Erythroblast (primary cell): ENCODE results near the gene MIER1.

Experiments
- DNase-seq, 2 experiments: peaks; one replicate each; lab custom pipeline; 2025; lab: John Stamatoyannopoulos, UW
- GATA1 ChIP-seq: IDR thresholded peaks from 2 replicates; pipeline ENCODE4 v1.6.1; 2011; ENCODE audit warnings: low read depth, mild to moderate bottlenecking, control low read depth, low read length, moderate library complexity
- POLR2A ChIP-seq: IDR thresholded peaks from 2 replicates; pipeline ENCODE4 v1.6.1; 2011; ENCODE audit warnings: mild to moderate bottlenecking, low read length

MIER1 gene

GRCh38 chr1:66929691-66929998, 4.9 kb downstream of the MIER1 start:
- no peak for DNase-seq
- no peak for TF ChIP-seq POLR2A
- TF ChIP-seq GATA1 = no peak

DNA sequence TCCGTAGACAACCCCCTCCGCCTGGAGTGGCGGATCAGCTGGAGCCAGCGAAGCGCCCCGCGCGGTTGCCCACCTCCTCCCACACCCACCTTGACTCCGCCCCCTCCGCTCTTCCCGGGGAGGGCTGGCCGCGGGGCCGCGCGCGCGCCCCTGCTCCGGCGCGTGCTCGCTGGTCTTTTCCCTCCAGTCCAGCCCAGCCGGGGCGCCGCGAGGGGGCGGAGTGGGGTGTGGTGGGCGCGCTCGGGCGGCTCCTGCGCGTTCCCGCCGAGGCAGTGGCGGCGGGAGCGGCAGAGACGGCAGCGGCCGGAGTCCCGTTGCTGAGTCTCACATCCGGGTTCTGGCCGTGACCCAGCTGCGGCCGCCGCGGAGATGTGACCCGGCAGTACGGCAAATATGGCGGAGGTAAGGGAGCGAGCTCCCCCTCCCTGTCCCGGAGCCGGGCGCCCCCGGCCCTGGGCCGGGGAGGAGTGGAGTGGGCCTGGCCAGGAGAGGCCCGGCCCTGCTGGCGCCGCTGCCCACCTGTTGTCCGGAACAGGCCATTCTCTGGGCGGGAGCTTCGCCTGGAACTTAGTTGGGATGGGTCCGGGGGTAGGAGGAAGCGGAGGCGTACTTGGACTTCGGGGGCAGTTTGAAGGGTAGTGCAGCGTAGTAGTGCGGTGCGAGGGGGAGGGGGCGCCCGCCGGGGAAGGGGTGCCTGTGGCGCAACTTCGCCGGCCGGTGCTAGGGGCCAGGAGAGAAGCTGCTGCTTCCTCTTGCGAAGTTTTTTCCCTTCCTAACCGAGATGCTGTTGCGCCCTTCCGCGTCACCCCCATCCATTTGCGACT, 5.4 kb downstream of the MIER1 start:
- peak; percentile 96 to 98 for DNase-seq

DNA sequence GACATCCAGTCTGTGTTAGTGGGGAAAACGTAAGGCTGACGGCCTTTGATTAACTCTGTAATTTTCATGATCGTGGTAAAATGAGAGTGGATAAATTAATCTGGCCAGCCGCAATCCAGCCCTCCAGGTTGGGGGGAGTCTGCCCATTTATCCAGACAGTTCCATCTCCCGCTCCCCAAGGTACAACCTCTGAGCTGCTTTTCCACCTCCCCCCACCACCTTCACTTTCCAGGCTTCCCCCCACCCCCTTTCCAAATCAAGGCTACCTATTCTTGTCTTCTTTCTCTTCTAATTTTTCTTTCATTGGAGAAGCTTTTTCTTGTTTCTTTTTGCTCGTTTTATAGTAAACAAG, 6.0 kb downstream of the MIER1 start:
- TF ChIP-seq GATA1 (no peak), POLR2A (no peak)

More for the DNA sequence above, 5.4 kb downstream of the MIER1 start:
- peak; percentile 81 for TF ChIP-seq POLR2A
- TF ChIP-seq GATA1 = no peak

GRCh38 chr1:66931590-66931989, 6.8 kb downstream of the MIER1 start:
- TF ChIP-seq POLR2A = no peak
- TF ChIP-seq GATA1 = no peak
- peak; percentile 18 to 43 for DNase-seq

More for the DNA sequence above, 6.0 kb downstream of the MIER1 start:
- no peak for DNase-seq

- no peak for DNase-seq
- TF ChIP-seq GATA1 (no peak), POLR2A (no peak)
Measured at GRCh38 chr1:66932291-66932690, 7.5 kb downstream of the MIER1 start.

GRCh38 chr1:66933887-66934700, 9.3 kb downstream of the MIER1 start:
- no peak for TF ChIP-seq GATA1
- no peak for TF ChIP-seq POLR2A
- peak in 1 of 2 experiments; percentile 22 for DNase-seq

- peak; percentile 18 to 26 for DNase-seq
- no peak for TF ChIP-seq GATA1
- TF ChIP-seq POLR2A = no peak
Measured at GRCh38 chr1:66937529-66938234, 12.9 kb downstream of the MIER1 start.

GRCh38 chr1:66938613-66939012, 13.8 kb downstream of the MIER1 start:
- TF ChIP-seq GATA1 = no peak
- TF ChIP-seq POLR2A = no peak
- DNase-seq = no peak

DNA sequence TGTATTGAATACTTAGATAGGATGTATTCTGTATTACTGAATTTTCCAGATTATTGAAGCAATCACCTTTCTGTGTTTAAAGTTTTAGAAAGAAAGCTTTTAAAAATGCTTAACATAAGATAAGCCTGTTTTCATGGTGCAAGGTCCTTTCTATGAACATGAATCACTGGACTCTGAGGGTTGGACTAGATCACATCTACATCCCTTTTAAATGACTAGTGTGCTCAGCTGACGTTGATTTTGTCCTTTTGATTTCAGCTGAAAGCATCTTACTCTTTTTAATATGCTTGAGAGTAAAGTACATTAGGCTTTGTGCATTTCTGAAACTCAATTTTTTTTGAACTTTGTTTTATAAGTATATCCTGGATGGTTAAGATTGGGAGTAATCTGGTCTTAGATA, 16.2 kb downstream of the MIER1 start:
- no peak for DNase-seq
- TF ChIP-seq GATA1 = no peak
- no peak for TF ChIP-seq POLR2A

DNA sequence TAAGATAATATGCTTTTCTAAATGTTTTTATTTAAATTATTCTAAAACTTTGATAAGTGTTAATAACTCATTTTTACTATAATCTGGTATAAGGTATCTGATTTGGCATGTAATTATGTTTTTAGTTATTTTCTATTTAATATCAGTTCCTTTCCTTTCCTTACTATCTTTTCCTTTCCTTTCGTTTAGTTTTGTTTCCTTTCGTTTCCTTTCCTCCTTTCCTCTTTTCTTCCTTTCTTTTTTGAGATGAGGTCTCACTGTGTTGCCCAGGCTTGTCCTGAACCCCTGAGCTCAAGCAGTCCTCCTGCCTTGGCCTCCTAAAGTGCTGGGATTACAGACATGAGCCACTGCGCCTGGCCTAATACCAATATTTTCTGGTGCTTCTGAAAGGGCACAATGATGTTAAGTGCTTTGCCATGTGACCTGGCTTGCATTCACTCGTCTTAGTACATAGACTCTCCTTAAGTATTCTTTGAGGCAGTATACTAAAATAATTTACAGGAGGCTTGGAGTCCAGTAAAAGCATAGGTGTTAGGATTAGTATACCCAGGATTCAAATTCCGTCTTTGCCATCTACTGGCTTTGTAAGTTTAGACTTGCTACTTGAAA, 18.7 kb downstream of the MIER1 start:
- TF ChIP-seq POLR2A = no peak
- TF ChIP-seq GATA1 = no peak
- DNase-seq = no peak

GRCh38 chr1:66944330-66945274, 19.8 kb downstream of the MIER1 start:
- TF ChIP-seq GATA1 = no peak
- TF ChIP-seq POLR2A = no peak
- peak in 1 of 2 experiments; percentile 28 for DNase-seq

DNA sequence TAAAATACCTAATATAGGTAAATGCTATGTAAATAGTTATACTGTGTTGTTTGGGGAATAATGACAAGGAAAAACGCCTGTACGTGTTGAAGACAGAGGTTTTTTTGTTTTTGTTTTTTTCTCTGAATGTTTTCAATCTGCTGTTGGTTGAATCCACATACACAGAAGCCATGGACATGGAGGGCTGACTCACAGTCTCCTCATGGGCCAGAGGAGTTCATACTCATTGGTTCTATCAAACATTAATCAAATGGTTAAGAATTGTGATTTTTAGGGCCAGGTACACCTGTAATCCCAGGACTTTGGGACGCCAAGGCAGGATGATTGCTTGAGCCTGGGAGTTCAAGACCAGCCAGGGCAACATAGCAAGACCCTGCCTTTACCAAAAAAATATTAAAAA, 20.5 kb downstream of the MIER1 start:
- TF ChIP-seq GATA1 = no peak
- TF ChIP-seq POLR2A = no peak
- DNase-seq = no peak
